Measurements from ENCODE around the gene PLXDC2.

GRCh38 chr10:19902456-19902855 is 86.2 kb downstream of the PLXDC2 start:
- no peak for TF ChIP-seq CTCF (IDR thresholded peaks at IDR 0.05)
- TF ChIP-seq TCF7L2 (IDR thresholded peaks at IDR 0.05; ENCODE audit: low read depth, low read length): no peak

All from Panc1 (cell line).